Naive B cell (primary cell): ENCODE measurements around the gene TMIGD1. TPM values are rescaled to one million over a fixed set of nuclear protein-coding genes. Genes with fewer than 3 reads are reported as not detected.

Experiments
- ATAC-seq, 2 donors: fragments of 150-1000 bp; cut with Tn5 transposase; 2 replicates each; pipeline ENCODE4 v1.10.0; 2021; ENCODE audit warnings: low read depth in 2 of 2, mild to moderate bottlenecking in 2 of 2, moderate library complexity in 2 of 2
- DNase-seq: peaks from one replicate; pipeline ENCODE4 v3.0.0; 2022
- H3K27ac Mint-ChIP-seq, 6 donors: one replicate each; pipeline ENCODE4 v1.8.0; 2020 to 2022; ENCODE audit warnings: mild to moderate bottlenecking in 6 of 6, mixed read lengths in 6 of 6, moderate library complexity in 5 of 6, inconsistent platforms in 2 of 6
- H3K27me3 Mint-ChIP-seq, 3 donors: one replicate each; pipeline ENCODE4 v1.8.0; 2021 to 2022; ENCODE audit warnings: mixed read lengths in 3 of 3, mild to moderate bottlenecking in 1 of 3
- H3K36me3 Mint-ChIP-seq, 2 donors: one replicate each; pipeline ENCODE4 v1.8.0; 2020 to 2022; ENCODE audit warnings: mixed read lengths in 2 of 2, inconsistent platforms in 1 of 2, mild to moderate bottlenecking in 1 of 2
- H3K4me1 Mint-ChIP-seq, 3 donors: one replicate each; pipeline ENCODE4 v1.8.0; 2020 to 2022; ENCODE audit warnings: mixed read lengths in 3 of 3, inconsistent platforms in 1 of 3, mild to moderate bottlenecking in 1 of 3, moderate library complexity in 1 of 3
- H3K4me3 Mint-ChIP-seq, 8 donors: one replicate each; pipeline ENCODE4 v1.8.0; 2020 to 2022; ENCODE audit warnings: mild to moderate bottlenecking in 8 of 8, mixed read lengths in 8 of 8, moderate library complexity in 8 of 8, inconsistent platforms in 2 of 8
- H3K9me3 Mint-ChIP-seq, 7 donors: one replicate each; pipeline ENCODE4 v1.8.0; 2020 to 2022; ENCODE audit warnings: mixed read lengths in 7 of 7, mild to moderate bottlenecking in 5 of 7, inconsistent platforms in 2 of 7, moderate library complexity in 1 of 7
- polyA plus RNA-seq, 6 donors: library from polyadenylated mRNA; unstranded; fragments of 300-500 nt; fragmentation: Illumina TruSeq; gene quantifications; one replicate each; pipeline ENCODE4 v1.2.3, GENCODE V29; 2021; ENCODE audit warnings: low read depth in 6 of 6

The TMIGD1 gene
- polyA plus RNA-seq, 6 donors from 2014 or later = not detected

- ATAC-seq (no peak), DNase-seq (no peak)
- Mint-ChIP-seq H3K27ac (no peak overlapping the region), H3K9me3 (no peaks in the 10 kb centered on the region), H3K36me3 (no peaks in the 10 kb centered on the region), H3K27me3 (peaks cover 0 to 9% (median 5%) of the 10 kb centered on the region in 3 donors), H3K4me1 (no peaks in the 10 kb centered on the region), H3K4me3 (no peak overlapping the region)
These were observed 24.3 kb downstream of the TMIGD1 start for GRCh38 chr17:30309591-30309990.

GRCh38 chr17:30308406-30308805, 25.5 kb downstream of the TMIGD1 start:
- H3K27me3 Mint-ChIP-seq = peaks cover 0 to 9% (median 5%) of the 10 kb centered on the region in 3 donors
- no peak for DNase-seq
- no peak overlapping the region for H3K27ac Mint-ChIP-seq
- no peak for ATAC-seq
- H3K9me3 Mint-ChIP-seq = no peaks in the 10 kb centered on the region
- H3K4me1 Mint-ChIP-seq = no peaks in the 10 kb centered on the region
- no peak overlapping the region for H3K4me3 Mint-ChIP-seq
- no peaks in the 10 kb centered on the region for H3K36me3 Mint-ChIP-seq

GRCh38 chr17:30304778-30305177, 29.1 kb downstream of the TMIGD1 start:
- no peaks in the 10 kb centered on the region for H3K36me3 Mint-ChIP-seq
- peaks cover 0 to 5% (median 5%) of the 10 kb centered on the region in 3 donors for H3K27me3 Mint-ChIP-seq
- H3K9me3 Mint-ChIP-seq = no peaks in the 10 kb centered on the region
- no peak overlapping the region for H3K4me3 Mint-ChIP-seq
- DNase-seq (no peak), ATAC-seq (no peak)
- H3K4me1 Mint-ChIP-seq = peaks cover 6 to 10% (median 8%) of the 10 kb centered on the region in 3 donors
- H3K27ac Mint-ChIP-seq = peak overlapping the region in 1 of 6 donors; percentile 64

- Mint-ChIP-seq H3K27me3 (peaks cover 0 to 5% (median 0%) of the 10 kb centered on the region in 3 donors), H3K4me3 (no peak overlapping the region), H3K36me3 (no peaks in the 10 kb centered on the region), H3K9me3 (peaks cover 0 to under 1% (median 0%) of the 10 kb centered on the region in 7 donors), H3K27ac (no peak overlapping the region), H3K4me1 (peaks cover 6 to 10% (median 8%) of the 10 kb centered on the region in 3 donors)
- ATAC-seq (no peak), DNase-seq (no peak)
These were observed 31.6 kb downstream of the TMIGD1 start for GRCh38 chr17:30302241-30302640.

- DNase-seq (peak; percentile 12), ATAC-seq (no peak)
- H3K36me3 Mint-ChIP-seq = no peaks in the 10 kb centered on the region
- no peak overlapping the region for H3K27ac Mint-ChIP-seq
- peaks cover 0 to 2% (median 0%) of the 10 kb centered on the region in 7 donors for H3K9me3 Mint-ChIP-seq
- peaks cover 6 to 10% (median 8%) of the 10 kb centered on the region in 3 donors for H3K4me1 Mint-ChIP-seq
- H3K4me3 Mint-ChIP-seq = no peak overlapping the region
- H3K27me3 Mint-ChIP-seq = peaks cover 0 to 5% (median 0%) of the 10 kb centered on the region in 3 donors
These were observed 33.0 kb downstream of the TMIGD1 start for GRCh38 chr17:30300818-30301217.

GRCh38 chr17:30299000-30299399, 34.9 kb downstream of the TMIGD1 start:
- ATAC-seq (no peak), DNase-seq (no peak)
- peaks cover 0 to 2% (median 0%) of the 10 kb centered on the region in 7 donors for H3K9me3 Mint-ChIP-seq
- no peak overlapping the region for H3K4me3 Mint-ChIP-seq
- no peaks in the 10 kb centered on the region for H3K27me3 Mint-ChIP-seq
- H3K4me1 Mint-ChIP-seq = peaks cover 6 to 10% (median 8%) of the 10 kb centered on the region in 3 donors
- H3K27ac Mint-ChIP-seq = no peak overlapping the region
- no peaks in the 10 kb centered on the region for H3K36me3 Mint-ChIP-seq

- peaks cover 0 to 2% (median 0%) of the 10 kb centered on the region in 7 donors for H3K9me3 Mint-ChIP-seq
- H3K4me3 Mint-ChIP-seq = no peak overlapping the region
- no peak overlapping the region for H3K27ac Mint-ChIP-seq
- ATAC-seq = no peak
- no peaks in the 10 kb centered on the region for H3K36me3 Mint-ChIP-seq
- DNase-seq = no peak
- peaks cover 6 to 10% (median 8%) of the 10 kb centered on the region in 3 donors for H3K4me1 Mint-ChIP-seq
- H3K27me3 Mint-ChIP-seq = no peaks in the 10 kb centered on the region
These were observed 36.1 kb downstream of the TMIGD1 start for GRCh38 chr17:30297715-30298114.

- H3K27me3 Mint-ChIP-seq = no peaks in the 10 kb centered on the region
- H3K27ac Mint-ChIP-seq = no peak overlapping the region
- H3K4me3 Mint-ChIP-seq = no peak overlapping the region
- DNase-seq (no peak), ATAC-seq (no peak)
- no peaks in the 10 kb centered on the region for H3K36me3 Mint-ChIP-seq
- H3K9me3 Mint-ChIP-seq = peaks cover 0 to 2% (median 0%) of the 10 kb centered on the region in 7 donors
- peaks cover 6 to 13% (median 10%) of the 10 kb centered on the region in 3 donors for H3K4me1 Mint-ChIP-seq
These were observed 37.3 kb downstream of the TMIGD1 start for GRCh38 chr17:30296499-30297080.

GRCh38 chr17:30292286-30292858, 41.5 kb downstream of the TMIGD1 start:
- no peak for DNase-seq
- H3K27me3 Mint-ChIP-seq = peaks cover 0 to 3% (median 0%) of the 10 kb centered on the region in 3 donors
- peaks cover 5 to 18% (median 14%) of the 10 kb centered on the region in 3 donors for H3K4me1 Mint-ChIP-seq
- ATAC-seq = peak in 1 of 2 donors; percentile 10
- H3K36me3 Mint-ChIP-seq = no peaks in the 10 kb centered on the region
- peaks cover 0 to 2% (median 0%) of the 10 kb centered on the region in 7 donors for H3K9me3 Mint-ChIP-seq
- no peak overlapping the region for H3K27ac Mint-ChIP-seq
- H3K4me3 Mint-ChIP-seq = peak overlapping the region in 3 of 8 donors; percentile 72 to 82 (median 81)

GRCh38 chr17:30291543-30292285, 42.1 kb downstream of the TMIGD1 start, which contains the start of gene BLMH:
Gene BLMH (minus strand): TSS chr17:30291944. CDS start chr17:30291819, 125 bp downstream.
- Mint-ChIP-seq H3K9me3 (no peaks in the 10 kb centered on the region), H3K27ac (peak within 1 kb of the TSS in 3 of 6 donors; percentile 70 to 74 (median 74)), H3K4me1 (peaks cover 5 to 18% (median 14%) of the 10 kb centered on the region in 3 donors), H3K36me3 (no peaks in the 10 kb centered on the region), H3K4me3 (peak within 1 kb of the TSS in 6 of 8 donors; percentile 85 to 96 (median 93)), H3K27me3 (peaks cover 0 to 3% (median 0%) of the 10 kb centered on the region in 3 donors)
- DNase-seq = peak; percentile 73
- peak; percentile 79 to 85 for ATAC-seq

GRCh38 chr17:30290696-30291542, 42.9 kb downstream of the TMIGD1 start:
- Mint-ChIP-seq H3K36me3 (peaks cover 0 to 3% of the 10 kb centered on the region in 2 donors), H3K4me3 (peak overlapping the region in 6 of 8 donors; percentile 85 to 96 (median 93)), H3K27me3 (peaks cover 0 to 3% (median 0%) of the 10 kb centered on the region in 3 donors), H3K4me1 (peaks cover 5 to 18% (median 14%) of the 10 kb centered on the region in 3 donors), H3K27ac (peak overlapping the region in 2 of 6 donors; percentile 70 to 74), H3K9me3 (no peaks in the 10 kb centered on the region)
- ATAC-seq (peak; percentile 27 to 31), DNase-seq (no peak)

GRCh38 chr17:30290077-30290476, 43.8 kb downstream of the TMIGD1 start:
- peaks cover 0 to 3% (median 0%) of the 10 kb centered on the region in 3 donors for H3K27me3 Mint-ChIP-seq
- H3K9me3 Mint-ChIP-seq = no peaks in the 10 kb centered on the region
- no peak for ATAC-seq
- peaks cover 0 to 4% of the 10 kb centered on the region in 2 donors for H3K36me3 Mint-ChIP-seq
- H3K4me3 Mint-ChIP-seq = peak overlapping the region in 2 of 8 donors; percentile 94 to 96
- peaks cover 5 to 18% (median 14%) of the 10 kb centered on the region in 3 donors for H3K4me1 Mint-ChIP-seq
- DNase-seq = no peak
- no peak overlapping the region for H3K27ac Mint-ChIP-seq
